Measurements from ENCODE around the gene C7orf57. TPM values are rescaled to one million over a fixed set of nuclear protein-coding genes. Genes with fewer than 3 reads are reported as not detected.

The C7orf57 gene
- total RNA-seq, 1 donor, result under 0.01 TPM

- peaks cover 15% of the 10 kb centered on the region for H3K79me2 ChIP-seq (ENCODE audit: insufficient read depth, low read length)
- peak overlapping the region; percentile 8 for H2AFZ ChIP-seq (ENCODE audit: low read length)
- peak; percentile 59 for DNase-seq (ENCODE audit: insufficient read length, low spot score, missing footprints)
Measured at GRCh38 chr7:48087349-48087748, 52.0 kb downstream of the C7orf57 start.

GRCh38 chr7:48088559-48089045 lies 53.3 kb downstream of the C7orf57 start:
- TF ChIP-seq CTCF (IDR thresholded peaks at IDR 0.05; ENCODE audit: extremely low read depth, low read depth, low read length), result no peak

More at GRCh38 chr7:48087349-48087748, 52.0 kb downstream of the C7orf57 start:
- TF ChIP-seq CTCF (IDR thresholded peaks at IDR 0.05; ENCODE audit: extremely low read depth, low read depth, low read length), result no peak
- Histone ChIP-seq H3K27me3 (ENCODE audit: insufficient read depth, low read length) (no peaks in the 10 kb centered on the region), H3K4me1 (ENCODE audit: insufficient read depth, low read length) (peaks cover 63% of the 10 kb centered on the region), H3K4me3 (ENCODE audit: insufficient read depth, low read length) (no peak overlapping the region), H4K20me1 (ENCODE audit: insufficient read depth, low read length) (no peaks in the 10 kb centered on the region), H3K4me2 (ENCODE audit: insufficient read depth, low read length) (peak overlapping the region; percentile 47), H3K36me3 (ENCODE audit: insufficient read depth, low read length) (no peaks in the 10 kb centered on the region), H3K9me3 (ENCODE audit: low read depth, low read length) (no peaks in the 10 kb centered on the region), H3K27ac (ENCODE audit: low read depth, low read length) (peak overlapping the region; percentile 97)

GRCh38 chr7:48089046-48090003 lies 54.0 kb downstream of the C7orf57 start, which contains the start of gene UPP1:
UPP1 (plus strand) TSS chr7:48089265; CDS start chr7:48094784, 5,519 bp downstream.
- peaks cover 16% of the 10 kb centered on the region for H3K79me2 ChIP-seq (ENCODE audit: insufficient read depth, low read length)
- H3K36me3 ChIP-seq (ENCODE audit: insufficient read depth, low read length), result peaks cover 6% of the 10 kb centered on the region
- H2AFZ ChIP-seq (ENCODE audit: low read length), result peak within 1 kb of the TSS; percentile 62
- peak; percentile 97 for DNase-seq (ENCODE audit: insufficient read length, low spot score, missing footprints)
- peak within 1 kb of the TSS; percentile 82 for H3K4me3 ChIP-seq (ENCODE audit: insufficient read depth, low read length)
- peak within 1 kb of the TSS; percentile 92 for H3K4me2 ChIP-seq (ENCODE audit: insufficient read depth, low read length)
- H4K20me1 ChIP-seq (ENCODE audit: insufficient read depth, low read length), result no peaks in the 10 kb centered on the region
- H3K27me3 ChIP-seq (ENCODE audit: insufficient read depth, low read length), result no peaks in the 10 kb centered on the region
- H3K27ac ChIP-seq (ENCODE audit: low read depth, low read length), result peak within 1 kb of the TSS; percentile 97
- no peak for TF ChIP-seq CTCF (IDR thresholded peaks at IDR 0.05; ENCODE audit: extremely low read depth, low read depth, low read length)
- no peaks in the 10 kb centered on the region for H3K9me3 ChIP-seq (ENCODE audit: low read depth, low read length)
- H3K4me1 ChIP-seq (ENCODE audit: insufficient read depth, low read length), result peaks cover 51% of the 10 kb centered on the region

More at GRCh38 chr7:48088559-48089045, 53.3 kb downstream of the C7orf57 start:
- H3K4me1 ChIP-seq (ENCODE audit: insufficient read depth, low read length), result peaks cover 51% of the 10 kb centered on the region
- H3K4me2 ChIP-seq (ENCODE audit: insufficient read depth, low read length), result peak overlapping the region; percentile 92
- DNase-seq (ENCODE audit: insufficient read length, low spot score, missing footprints), result peak; percentile 91
- H2AFZ ChIP-seq (ENCODE audit: low read length), result peak overlapping the region; percentile 62
- no peaks in the 10 kb centered on the region for H3K9me3 ChIP-seq (ENCODE audit: low read depth, low read length)
- no peaks in the 10 kb centered on the region for H3K27me3 ChIP-seq (ENCODE audit: insufficient read depth, low read length)
- H3K4me3 ChIP-seq (ENCODE audit: insufficient read depth, low read length), result peak overlapping the region; percentile 82
- H3K27ac ChIP-seq (ENCODE audit: low read depth, low read length), result peak overlapping the region; percentile 97
- no peaks in the 10 kb centered on the region for H4K20me1 ChIP-seq (ENCODE audit: insufficient read depth, low read length)
- H3K36me3 ChIP-seq (ENCODE audit: insufficient read depth, low read length), result peaks cover 6% of the 10 kb centered on the region
- H3K79me2 ChIP-seq (ENCODE audit: insufficient read depth, low read length), result peaks cover 16% of the 10 kb centered on the region

Measured in osteoblast (primary cell).